ENCODE results near the gene CAPZB. TPM values are rescaled to one million over a fixed set of nuclear protein-coding genes. Genes with fewer than 3 reads are reported as not detected.

Gene CAPZB
- polyA plus RNA-seq, 1 of the 3 experiments (the other 2 are of a cell fraction) = 122 TPM

DNA sequence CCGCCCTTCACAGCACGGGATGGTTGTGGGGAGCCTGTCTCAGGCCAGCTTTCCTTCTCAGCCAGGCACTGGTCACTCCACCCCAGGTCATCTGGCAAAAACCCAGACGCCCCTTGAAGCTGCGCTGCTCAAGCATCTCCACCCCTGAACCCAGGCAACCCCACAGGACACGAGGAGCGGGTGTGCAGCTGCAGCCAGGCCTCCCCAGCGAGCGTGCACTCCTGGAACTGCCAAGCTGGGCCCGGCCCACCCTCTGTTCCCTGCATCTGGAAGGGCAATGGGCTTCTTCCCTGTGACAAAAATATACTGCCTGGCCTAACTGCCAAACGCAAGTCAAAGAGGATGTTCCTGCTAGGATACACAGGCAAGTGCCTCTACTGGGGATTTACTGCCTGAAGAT lies 133.5 kb downstream of the CAPZB start:
- H3K27ac ChIP-seq (ENCODE audit: low read depth in 2 of 2, low read length in 1 of 2) = peak overlapping the region in 1 of 2 experiments; percentile 51; a peak in 1 of 4 replicates
- no peaks in the 10 kb centered on the region for H3K9me2 ChIP-seq
- H3F3A ChIP-seq (replicated peaks; ENCODE audit: insufficient read depth) = no peaks in the 10 kb centered on the region
- POLR2A ChIA-PET = no interaction called here
- CTCF ChIA-PET = interaction anchor here (1.0 to 5.3 kb wide), 4 partner anchors 11 to 309 kb away, joined by 3 to 31 read pairs (median 4); no protein-coding TSS in a partner anchor
- no peak overlapping the region for H3K4me3 ChIP-seq (ENCODE audit: low read depth in 2 of 2, low read length in 1 of 2)
- H3K9me3 ChIP-seq = no peaks in the 10 kb centered on the region
- H3K9ac ChIP-seq = no peak overlapping the region
- H2AFZ ChIP-seq (ENCODE audit: low read depth) = no peak overlapping the region
- peaks cover 23 to 65% of the 10 kb centered on the region in 2 experiments for H3K36me3 ChIP-seq (replicated peaks in 1 of 2; ENCODE audit: control insufficient read depth in 1 of 2, insufficient read depth in 2 of 2, low read length in 1 of 2)
- no peak for TF ChIP-seq MXI1 (IDR thresholded peaks at IDR 0.05; ENCODE audit: low read depth, low read length)
- no peak for TF ChIP-seq NRF1 (IDR thresholded peaks at IDR 0.05; ENCODE audit: low read depth, low read length)
- no peak for DNase-seq
- H4K20me1 ChIP-seq (ENCODE audit: insufficient read depth) = 0 out of 2 replicates have a peak, but pooled peaks cover 5% of the 10 kb centered on the region
- H3K27me3 ChIP-seq (ENCODE audit: insufficient read depth) = no peaks in the 10 kb centered on the region
- WGBS (ENCODE audit: low lambda C conversion rate) = 100% methylated on average over 4 of the region's 10 CpGs
- H3K4me1 ChIP-seq (ENCODE audit: control insufficient read depth in 1 of 2, insufficient read depth in 2 of 2, low read depth in 1 of 2, low read length in 1 of 2) = peaks cover 0 to 60% of the 10 kb centered on the region in 2 experiments; a peak in 1 of 4 replicates
- no peaks in the 10 kb centered on the region for H3K79me2 ChIP-seq (ENCODE audit: insufficient read depth)
- H3K4me2 ChIP-seq = no peak overlapping the region

DNA sequence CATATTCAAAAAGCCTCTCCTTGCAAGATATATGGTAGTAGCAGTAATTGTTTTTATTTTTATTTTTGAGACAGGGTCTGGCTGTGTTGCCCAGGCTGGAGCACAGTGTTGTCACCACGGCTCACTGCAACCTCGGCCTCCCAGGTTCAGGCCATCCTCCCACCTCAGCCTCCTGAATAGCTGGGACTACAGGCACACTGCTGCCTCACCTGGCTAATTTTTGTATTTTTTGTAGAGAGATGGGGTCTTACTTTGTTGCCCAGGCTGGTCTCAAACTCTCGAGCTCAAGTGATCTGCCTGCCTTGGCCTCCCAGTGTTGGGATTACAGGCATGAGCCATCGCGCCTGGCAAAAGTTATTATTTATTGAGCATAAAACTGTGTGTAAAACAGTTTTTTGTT lies 134.8 kb downstream of the CAPZB start:
- Histone ChIP-seq H3F3A (replicated peaks; ENCODE audit: insufficient read depth) (no peaks in the 10 kb centered on the region), H3K4me3 (ENCODE audit: low read depth in 2 of 2, low read length in 1 of 2) (no peak overlapping the region), H3K9me3 (no peaks in the 10 kb centered on the region), H3K79me2 (ENCODE audit: insufficient read depth) (no peaks in the 10 kb centered on the region), H3K36me3 (replicated peaks in 1 of 2; ENCODE audit: control insufficient read depth in 1 of 2, insufficient read depth in 2 of 2, low read length in 1 of 2) (peaks cover 19 to 55% of the 10 kb centered on the region in 2 experiments), H4K20me1 (ENCODE audit: insufficient read depth) (0 out of 2 replicates have a peak, but pooled peaks cover 5% of the 10 kb centered on the region), H2AFZ (ENCODE audit: low read depth) (no peak overlapping the region), H3K4me2 (no peak overlapping the region), H3K27me3 (ENCODE audit: insufficient read depth) (no peaks in the 10 kb centered on the region), H3K9ac (no peak overlapping the region), H3K9me2 (no peaks in the 10 kb centered on the region), H3K4me1 (ENCODE audit: control insufficient read depth in 1 of 2, insufficient read depth in 2 of 2, low read depth in 1 of 2, low read length in 1 of 2) (peaks cover 0 to 55% of the 10 kb centered on the region in 2 experiments; a peak in 1 of 4 replicates), H3K27ac (ENCODE audit: low read depth in 2 of 2, low read length in 1 of 2) (no peak overlapping the region; a peak in 1 of 4 replicates)
- TF ChIP-seq, protein P1, sequence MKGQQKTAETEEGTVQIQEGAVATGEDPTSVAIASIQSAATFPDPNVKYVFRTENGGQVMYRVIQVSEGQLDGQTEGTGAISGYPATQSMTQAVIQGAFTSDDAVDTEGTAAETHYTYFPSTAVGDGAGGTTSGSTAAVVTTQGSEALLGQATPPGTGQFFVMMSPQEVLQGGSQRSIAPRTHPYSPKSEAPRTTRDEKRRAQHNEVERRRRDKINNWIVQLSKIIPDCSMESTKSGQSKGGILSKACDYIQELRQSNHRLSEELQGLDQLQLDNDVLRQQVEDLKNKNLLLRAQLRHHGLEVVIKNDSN (IDR thresholded peaks at IDR 0.05; ENCODE audit: borderline replicate concordance, low read depth) = no peak
- TF ChIP-seq RFX5 (IDR thresholded peaks at IDR 0.05; ENCODE audit: low read length) (no peak), NFIC (IDR thresholded peaks at IDR 0.05; ENCODE audit: borderline replicate concordance) (no peak), GATA2 (CRISPR knock-in tag; IDR thresholded peaks at IDR 0.05) (no peak), FOXJ3 (CRISPR knock-in tag; IDR thresholded peaks at IDR 0.05) (no peak), GABPA (IDR thresholded peaks at IDR 0.05; ENCODE audit: low read depth) (no peak), YY1 (IDR thresholded peaks at IDR 0.05; ENCODE audit: low read depth) (no peak)
- TF ChIP-seq, protein P2, sequence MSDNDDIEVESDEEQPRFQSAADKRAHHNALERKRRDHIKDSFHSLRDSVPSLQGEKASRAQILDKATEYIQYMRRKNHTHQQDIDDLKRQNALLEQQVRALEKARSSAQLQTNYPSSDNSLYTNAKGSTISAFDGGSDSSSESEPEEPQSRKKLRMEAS (IDR thresholded peaks at IDR 0.05; ENCODE audit: low read depth) = no peak
- ChIA-PET CTCF (interaction anchor here (1.2 to 13.7 kb wide), 5 partner anchors 10 to 310 kb away, joined by 3 to 235 read pairs (median 5); partner anchors contain the start of gene NBL1), POLR2A (no interaction called here)
- DNase-seq = no peak
- WGBS (ENCODE audit: low lambda C conversion rate) = 90% methylated on average over 5 of the region's 5 CpGs

DNA sequence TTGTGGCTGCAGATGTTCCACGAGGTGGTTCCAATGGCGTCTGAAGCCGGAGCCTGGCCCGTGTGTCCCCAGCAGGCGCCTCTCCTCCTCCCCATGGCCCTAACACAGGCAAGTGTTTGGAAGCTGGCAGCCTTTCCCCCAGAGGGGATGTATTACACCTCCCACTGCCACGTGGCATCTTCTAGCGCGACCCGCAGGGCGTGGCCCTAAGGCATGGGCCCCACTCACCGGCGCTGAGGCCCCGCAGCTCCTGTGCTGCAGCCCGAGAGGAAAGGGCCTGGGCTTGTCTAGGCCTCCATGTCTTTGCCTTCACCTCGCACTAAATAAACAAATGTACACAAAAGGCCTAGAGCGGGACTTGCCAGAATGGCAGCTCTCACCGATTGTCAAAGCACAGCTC lies 135.3 kb downstream of the CAPZB start:
- no peak for TF ChIP-seq TCF12 (IDR thresholded peaks at IDR 0.05)
- TF ChIP-seq TEAD4 (IDR thresholded peaks at IDR 0.05; ENCODE audit: borderline replicate concordance, insufficient read depth) = no peak
- no peak for TF ChIP-seq SMC3 (IDR thresholded peaks at IDR 0.05; ENCODE audit: low read depth, low read length)
- TF ChIP-seq, protein P1 (IDR thresholded peaks at IDR 0.05; ENCODE audit: borderline replicate concordance, low read depth) = no peak
- TF ChIP-seq FOXM1 (IDR thresholded peaks at IDR 0.05; ENCODE audit: low read depth) = no peak
- TF ChIP-seq, protein P3, sequence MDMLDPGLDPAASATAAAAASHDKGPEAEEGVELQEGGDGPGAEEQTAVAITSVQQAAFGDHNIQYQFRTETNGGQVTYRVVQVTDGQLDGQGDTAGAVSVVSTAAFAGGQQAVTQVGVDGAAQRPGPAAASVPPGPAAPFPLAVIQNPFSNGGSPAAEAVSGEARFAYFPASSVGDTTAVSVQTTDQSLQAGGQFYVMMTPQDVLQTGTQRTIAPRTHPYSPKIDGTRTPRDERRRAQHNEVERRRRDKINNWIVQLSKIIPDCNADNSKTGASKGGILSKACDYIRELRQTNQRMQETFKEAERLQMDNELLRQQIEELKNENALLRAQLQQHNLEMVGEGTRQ (IDR thresholded peaks at IDR 0.05; ENCODE audit: borderline replicate concordance, low read depth, low read length) = no peak
- no peak for TF ChIP-seq RCOR1 (IDR thresholded peaks at IDR 0.05; ENCODE audit: low read length)
- no peak for TF ChIP-seq RFX5 (IDR thresholded peaks at IDR 0.05; ENCODE audit: low read length)
- no peak for TF ChIP-seq RAD21 (IDR thresholded peaks at IDR 0.05; ENCODE audit: low read length)
- no peak for TF ChIP-seq RXRA (IDR thresholded peaks at IDR 0.05; ENCODE audit: borderline replicate concordance, low read depth)
- Histone ChIP-seq H3K4me2 (no peak overlapping the region), H3K36me3 (replicated peaks in 1 of 2; ENCODE audit: control insufficient read depth in 1 of 2, insufficient read depth in 2 of 2, low read length in 1 of 2) (peaks cover 16 to 57% of the 10 kb centered on the region in 2 experiments), H3K79me2 (ENCODE audit: insufficient read depth) (no peaks in the 10 kb centered on the region), H3F3A (replicated peaks; ENCODE audit: insufficient read depth) (no peaks in the 10 kb centered on the region), H4K20me1 (ENCODE audit: insufficient read depth) (0 out of 2 replicates have a peak, but pooled peaks cover 5% of the 10 kb centered on the region), H3K9ac (no peak overlapping the region), H3K4me3 (ENCODE audit: low read depth in 2 of 2, low read length in 1 of 2) (no peak overlapping the region), H2AFZ (ENCODE audit: low read depth) (no peak overlapping the region), H3K9me2 (no peaks in the 10 kb centered on the region), H3K27me3 (ENCODE audit: insufficient read depth) (no peaks in the 10 kb centered on the region), H3K4me1 (ENCODE audit: control insufficient read depth in 1 of 2, insufficient read depth in 2 of 2, low read depth in 1 of 2, low read length in 1 of 2) (peaks cover 0 to 57% of the 10 kb centered on the region in 2 experiments; a peak in 1 of 4 replicates), H3K9me3 (no peaks in the 10 kb centered on the region), H3K27ac (ENCODE audit: low read depth in 2 of 2, low read length in 1 of 2) (no peak overlapping the region; a peak in 1 of 4 replicates)
- WGBS (ENCODE audit: low lambda C conversion rate) = 100% methylated on average over 10 of the region's 17 CpGs
- ChIA-PET POLR2A (no interaction called here), CTCF (interaction anchor here (1.1 to 13.7 kb wide), 5 partner anchors 10 to 312 kb away, joined by 3 to 235 read pairs (median 5); partner anchors contain the start of gene NBL1)
- DNase-seq = no peak

Measured in SK-N-SH (cell line).